ENCODE data around the gene PHLPP1.

PHLPP1 gene

GRCh38 chr18:62767321-62767720 is 52.0 kb downstream of the PHLPP1 start:
- H3K27ac ChIP-seq (ENCODE audit: extremely low read depth, low read depth, low read length) = no peak overlapping the region
- no peaks in the 10 kb centered on the region; a peak in 1 of 3 replicates for H3K36me3 ChIP-seq (ENCODE audit: control insufficient read depth in 2 of 2, insufficient read depth in 1 of 2, low read length in 2 of 2)
- TF ChIP-seq KLF10 (tag by site-specific recombination; IDR thresholded peaks at IDR 0.05) = no peak
- TF ChIP-seq ZNF488 (tag by site-specific recombination; IDR thresholded peaks at IDR 0.05) = no peak
- no peak for TF ChIP-seq ZNF423 (tag by site-specific recombination; IDR thresholded peaks at IDR 0.05)
- no peak for TF ChIP-seq ZNF211 (tag by site-specific recombination; IDR thresholded peaks at IDR 0.05; ENCODE audit: low read depth)
- TF ChIP-seq KLF16 (tag by site-specific recombination; IDR thresholded peaks at IDR 0.05) = no peak
- TF ChIP-seq ZNF174 (tag by site-specific recombination; IDR thresholded peaks at IDR 0.05) = no peak
- no peak for TF ChIP-seq MZF1 (tag by site-specific recombination; IDR thresholded peaks at IDR 0.05; ENCODE audit: borderline replicate concordance)
- no peak for TF ChIP-seq ZNF571 (tag by site-specific recombination; IDR thresholded peaks at IDR 0.05)
- TF ChIP-seq ZNF549 (tag by site-specific recombination; IDR thresholded peaks at IDR 0.05) = no peak
- no peak for TF ChIP-seq ZNF221 (tag by site-specific recombination; IDR thresholded peaks at IDR 0.05; ENCODE audit: borderline replicate concordance)
- no peak for TF ChIP-seq ZSCAN30 (tag by site-specific recombination; IDR thresholded peaks at IDR 0.05)
- no peaks in the 10 kb centered on the region for H3K9me3 ChIP-seq (ENCODE audit: control insufficient read depth, insufficient read depth, low read depth, low read length)
- POLR2A ChIA-PET = no interaction called here
- CTCF ChIA-PET = interaction anchor here (0.6 to 1.5 kb wide), 4 partner anchors 10 to 571 kb away, joined by 3 to 6 read pairs (median 4); no protein-coding TSS in a partner anchor
- H3K4me3 ChIP-seq (ENCODE audit: low read depth, low read length) = no peak overlapping the region
- H3K4me1 ChIP-seq (ENCODE audit: control insufficient read depth, insufficient read depth, low read length) = peaks cover 27% of the 10 kb centered on the region

GRCh38 chr18:62767836-62768557 is 52.7 kb downstream of the PHLPP1 start:
- Histone ChIP-seq H3K9me3 (ENCODE audit: control insufficient read depth, insufficient read depth, low read depth, low read length) (no peaks in the 10 kb centered on the region), H3K27ac (ENCODE audit: extremely low read depth, low read depth, low read length) (no peak overlapping the region), H3K4me1 (ENCODE audit: control insufficient read depth, insufficient read depth, low read length) (peaks cover 26% of the 10 kb centered on the region), H3K4me3 (ENCODE audit: low read depth, low read length) (no peak overlapping the region), H3K36me3 (ENCODE audit: control insufficient read depth in 2 of 2, insufficient read depth in 1 of 2, low read length in 2 of 2) (no peaks in the 10 kb centered on the region; a peak in 1 of 3 replicates)
- TF ChIP-seq ZNF510 (tag by site-specific recombination; IDR thresholded peaks at IDR 0.05; ENCODE audit: insufficient replicate concordance) = no peak
- no peak for TF ChIP-seq ZNF776 (tag by site-specific recombination; IDR thresholded peaks at IDR 0.05; ENCODE audit: borderline replicate concordance)
- ChIA-PET CTCF (interaction anchor here (1.0 kb wide), 1 partner anchor 28 kb away, joined by 4 read pairs; no protein-coding TSS in a partner anchor), POLR2A (no interaction called here)

- Histone ChIP-seq H3K36me3 (ENCODE audit: control insufficient read depth in 2 of 2, insufficient read depth in 1 of 2, low read length in 2 of 2) (no peaks in the 10 kb centered on the region; a peak in 1 of 3 replicates), H3K27ac (ENCODE audit: extremely low read depth, low read depth, low read length) (no peak overlapping the region), H3K4me3 (ENCODE audit: low read depth, low read length) (no peak overlapping the region), H3K4me1 (ENCODE audit: control insufficient read depth, insufficient read depth, low read length) (peaks cover 25% of the 10 kb centered on the region), H3K9me3 (ENCODE audit: control insufficient read depth, insufficient read depth, low read depth, low read length) (no peaks in the 10 kb centered on the region)
- TF ChIP-seq ZNF518A (tag by site-specific recombination; conservative IDR thresholded peaks at IDR 0.05; ENCODE audit: low read depth) (no peak), ZNF596 (tag by site-specific recombination; IDR thresholded peaks at IDR 0.05) (no peak), PRDM6 (tag by site-specific recombination; IDR thresholded peaks at IDR 0.05) (peak; percentile 64), SETDB1 (IDR thresholded peaks at IDR 0.05; ENCODE audit: insufficient read length, low read length) (no peak)
- ChIA-PET CTCF (interaction anchor here (1.0 kb wide), 1 partner anchor 28 kb away, joined by 4 read pairs; no protein-coding TSS in a partner anchor), POLR2A (no interaction called here)
These were observed 53.2 kb downstream of the PHLPP1 start for GRCh38 chr18:62768558-62768943.
